Mesothelial cell of epicardium (in vitro differentiated cells): ENCODE measurements around the gene PCDHA1. TPM values are rescaled to one million over a fixed set of nuclear protein-coding genes. Genes with fewer than 3 reads are reported as not detected.

Experiments
- DNase-seq, 2 experiments: peaks; one replicate each; pipeline ENCODE4 v3.0.0; 2021; ENCODE audit warnings: low spot score in 2 of 2; ENCODE audit not compliant: unreplicated experiment in 2 of 2
- H3K27ac Mint-ChIP-seq: 2 replicates; pipeline ENCODE4 v1.8.0; 2021; ENCODE audit warnings: mixed read lengths
- H3K27me3 Mint-ChIP-seq: 2 replicates; pipeline ENCODE4 v1.8.0; 2021; ENCODE audit warnings: low read depth, mixed read lengths
- H3K36me3 Mint-ChIP-seq: 2 replicates; pipeline ENCODE4 v1.8.0; 2021; ENCODE audit warnings: mixed read lengths
- H3K4me1 Mint-ChIP-seq: 2 replicates; pipeline ENCODE4 v1.8.0; 2021; ENCODE audit warnings: mixed read lengths
- H3K4me3 Mint-ChIP-seq: 2 replicates; pipeline ENCODE4 v1.8.0; 2021; ENCODE audit warnings: mild to moderate bottlenecking, moderate library complexity, mixed read lengths
- H3K9me3 Mint-ChIP-seq: 2 replicates; pipeline ENCODE4 v1.8.0; 2021; ENCODE audit warnings: mixed read lengths
- CTCF ChIP-seq: fragments of 200-600 bp; sonication (generic); IDR thresholded peaks from one replicate; pipeline ENCODE4 v1.5.0; 2021; ENCODE audit warnings: antibody characterized with exemption; ENCODE audit not compliant: unreplicated experiment
- total RNA-seq: library from RNA; stranded (reverse); gene quantifications from 3 replicates; pipeline ENCODE4 v1.2.1, GENCODE V29; 2021

Gene PCDHA1
- total RNA-seq, 1 donor from 2014 or later, result not detected

- H3K36me3 Mint-ChIP-seq, result peaks cover 4% of the 10 kb centered on the region
- TF ChIP-seq CTCF, result no peak
- no peak overlapping the region for H3K27ac Mint-ChIP-seq
- H3K4me3 Mint-ChIP-seq, result no peak overlapping the region
- H3K4me1 Mint-ChIP-seq, result peaks cover 12% of the 10 kb centered on the region
- DNase-seq, result no peak
- peaks cover 4% of the 10 kb centered on the region for H3K27me3 Mint-ChIP-seq
- H3K9me3 Mint-ChIP-seq, result no peaks in the 10 kb centered on the region
These were observed 137.7 kb downstream of the PCDHA1 start for GRCh38 chr5:140923601-140924000.

- DNase-seq, result peak in 1 of 2 experiments; percentile 50
- Mint-ChIP-seq H3K27me3 (peaks cover 6% of the 10 kb centered on the region), H3K4me3 (peak within 1 kb of the TSS; percentile 85), H3K36me3 (no peaks in the 10 kb centered on the region), H3K27ac (peak within 1 kb of the TSS; percentile 75), H3K9me3 (no peaks in the 10 kb centered on the region), H3K4me1 (peaks cover 12% of the 10 kb centered on the region)
- no peak for TF ChIP-seq CTCF
These were observed 140.0 kb downstream of the PCDHA1 start, which contains the start of gene PCDHAC1 for GRCh38 chr5:140925806-140926442. PCDHAC1 (plus strand) TSS chr5:140926299; CDS start chr5:140926893, 594 bp downstream.

- Mint-ChIP-seq H3K27me3 (peaks cover 6% of the 10 kb centered on the region), H3K4me1 (peaks cover 12% of the 10 kb centered on the region), H3K36me3 (no peaks in the 10 kb centered on the region), H3K4me3 (peak overlapping the region; percentile 85), H3K9me3 (no peaks in the 10 kb centered on the region), H3K27ac (peak overlapping the region; percentile 75)
- peak; percentile 87 to 96 for DNase-seq
- TF ChIP-seq CTCF, result peak; percentile 88
These were observed 140.7 kb downstream of the PCDHA1 start for GRCh38 chr5:140926443-140927227.

- DNase-seq, result no peak
- peaks cover 12% of the 10 kb centered on the region for H3K4me1 Mint-ChIP-seq
- peak overlapping the region; percentile 85 for H3K4me3 Mint-ChIP-seq
- peaks cover 6% of the 10 kb centered on the region for H3K27me3 Mint-ChIP-seq
- no peak for TF ChIP-seq CTCF
- peak overlapping the region; percentile 75 for H3K27ac Mint-ChIP-seq
- H3K36me3 Mint-ChIP-seq, result no peaks in the 10 kb centered on the region
- H3K9me3 Mint-ChIP-seq, result no peaks in the 10 kb centered on the region
These were observed 141.3 kb downstream of the PCDHA1 start for GRCh38 chr5:140927228-140927573.

- Mint-ChIP-seq H3K27ac (peak overlapping the region; percentile 28), H3K4me1 (peaks cover 17% of the 10 kb centered on the region), H3K36me3 (no peaks in the 10 kb centered on the region), H3K9me3 (no peaks in the 10 kb centered on the region), H3K4me3 (no peak overlapping the region), H3K27me3 (no peaks in the 10 kb centered on the region)
- no peak for TF ChIP-seq CTCF
- no peak for DNase-seq
These were observed 149.1 kb downstream of the PCDHA1 start for GRCh38 chr5:140934964-140935606.
